ENCODE results near the gene NKIRAS2.

GRCh38 chr17:42016941-42017865, 2.7 kb upstream of the NKIRAS2 start, which contains the start of gene DNAJC7:
- TF ChIP-seq CTCF (conservative IDR thresholded peaks at IDR 0.05 in 1 of 2, IDR thresholded peaks at IDR 0.05 in 1 of 2; ENCODE audit: low read depth in 1 of 2, low read length in 2 of 2): no peak
- no peak for TF ChIP-seq EZH2 (IDR thresholded peaks at IDR 0.05; ENCODE audit: low read length, missing control alignments)
